Esophagus muscularis mucosa (tissue), 4 donors: ENCODE measurements around the gene CAMK2A.

Source experiments
- CTCF ChIP-seq, 3 experiments: fragments of 200-600 bp in 2 of 3; fragments of 450-650 bp in 1 of 3; sonication (generic) in 2 of 3; IDR thresholded peaks; one replicate each; pipeline ENCODE4 v1.5.1; 2017 to 2019; ENCODE audit warnings: antibody characterized with exemption in 3 of 3, mild to moderate bottlenecking in 2 of 3, moderate library complexity in 1 of 3
- EP300 ChIP-seq: sonication (generic); formaldehyde crosslinking; IDR thresholded peaks from one replicate; pipeline ENCODE4 v1.6.1; 2017; ENCODE audit warnings: antibody characterized with exemption
- POLR2A ChIP-seq: fragments of 450-650 bp; IDR thresholded peaks from one replicate; pipeline ENCODE4 v1.6.1; 2017; ENCODE audit warnings: antibody characterized with exemption, moderate library complexity, mild to moderate bottlenecking, low read depth
- POLR2AphosphoS5 ChIP-seq, 2 donors: sonication (generic); formaldehyde crosslinking; IDR thresholded peaks; one replicate each; pipeline ENCODE4 v1.6.1; 2017; ENCODE audit warnings: antibody characterized with exemption in 2 of 2

- no peak for TF ChIP-seq CTCF (IDR thresholded peaks at IDR 0.05)
- no peak for TF ChIP-seq EP300
- TF ChIP-seq POLR2AphosphoS5 (IDR thresholded peaks at IDR 0.05), result no peak
- TF ChIP-seq POLR2A, result no peak
These were observed 62.5 kb downstream of the CAMK2A start for GRCh38 chr5:150227036-150227435.
